ENCODE data around the gene UGT1A5. TPM values are rescaled to one million over a fixed set of nuclear protein-coding genes. Genes with fewer than 3 reads are reported as not detected.

Gene UGT1A5
- polyA plus RNA-seq, 2 donors = 0.01 to 2.9 TPM

- Histone ChIP-seq H3K36me3 (ENCODE audit: control insufficient read depth in 2 of 2, insufficient read depth in 2 of 2, low read length in 1 of 2) (no peaks in the 10 kb centered on the region), H3K27me3 (ENCODE audit: control insufficient read depth in 1 of 2, insufficient read depth in 2 of 2, low read length in 2 of 2) (no peaks in the 10 kb centered on the region), H3K4me1 (ENCODE audit: control insufficient read depth in 2 of 2, insufficient read depth in 2 of 2, low read length in 1 of 2) (peaks cover 1 to 2% of the 10 kb centered on the region in 2 donors), H3K27ac (ENCODE audit: low read depth in 2 of 2, low read length in 1 of 2) (no peak overlapping the region), H3K4me3 (ENCODE audit: low read depth in 1 of 2, low read length in 2 of 2) (no peak overlapping the region), H3K9me3 (ENCODE audit: control insufficient read depth in 2 of 2, insufficient read depth in 1 of 2, low read depth in 1 of 2, low read length in 1 of 2) (no peaks in the 10 kb centered on the region)
- 57 to 63% methylated on average over 7 of the region's 7 CpGs for WGBS, 2 donors
Observed at GRCh38 chr2:233756429-233757081, 43.8 kb downstream of the UGT1A5 start.

GRCh38 chr2:233758141-233758540, 45.4 kb downstream of the UGT1A5 start:
- no peak overlapping the region for H3K4me3 ChIP-seq (ENCODE audit: low read depth in 1 of 2, low read length in 2 of 2)
- H3K27ac ChIP-seq (ENCODE audit: low read depth in 2 of 2, low read length in 1 of 2) = no peak overlapping the region
- H3K4me1 ChIP-seq (ENCODE audit: control insufficient read depth in 2 of 2, insufficient read depth in 2 of 2, low read length in 1 of 2) = peaks cover 1 to 2% of the 10 kb centered on the region in 2 donors

DNA sequence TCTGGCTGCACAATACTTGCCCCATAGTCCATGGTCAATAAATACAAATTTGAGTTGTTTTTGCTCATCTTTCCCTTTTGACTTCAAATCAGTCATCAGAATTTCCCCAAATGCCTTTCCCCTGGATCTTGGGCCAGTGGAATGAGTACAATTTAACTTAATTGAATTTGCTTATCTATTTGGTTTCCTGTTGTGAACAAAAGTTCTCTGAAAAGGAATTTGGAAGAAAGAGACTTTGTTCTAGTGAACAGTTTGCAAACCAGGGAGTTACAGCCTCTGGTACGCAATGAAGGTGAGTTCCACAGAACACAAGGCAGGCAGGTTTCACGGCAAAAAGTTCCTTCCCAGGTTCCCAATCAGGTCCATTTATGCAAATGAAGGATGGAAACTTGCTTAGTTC, 46.1 kb downstream of the UGT1A5 start:
- 81 to 91% methylated on average over 2 of the region's 2 CpGs for WGBS, 2 donors
- no peak overlapping the region for H3K27ac ChIP-seq (ENCODE audit: low read depth in 2 of 2, low read length in 1 of 2)
- no peaks in the 10 kb centered on the region for H3K36me3 ChIP-seq (ENCODE audit: control insufficient read depth in 2 of 2, insufficient read depth in 2 of 2, low read length in 1 of 2)
- H3K27me3 ChIP-seq (ENCODE audit: control insufficient read depth in 1 of 2, insufficient read depth in 2 of 2, low read length in 2 of 2) = no peaks in the 10 kb centered on the region
- no peak overlapping the region for H3K4me3 ChIP-seq (ENCODE audit: low read depth in 1 of 2, low read length in 2 of 2)
- H3K4me1 ChIP-seq (ENCODE audit: control insufficient read depth in 2 of 2, insufficient read depth in 2 of 2, low read length in 1 of 2) = peaks cover 1 to 2% of the 10 kb centered on the region in 2 donors
- H3K9me3 ChIP-seq (ENCODE audit: control insufficient read depth in 2 of 2, insufficient read depth in 1 of 2, low read depth in 1 of 2, low read length in 1 of 2) = no peaks in the 10 kb centered on the region

More at GRCh38 chr2:233758141-233758540, 45.4 kb downstream of the UGT1A5 start:
- no peaks in the 10 kb centered on the region for H3K36me3 ChIP-seq (ENCODE audit: control insufficient read depth in 2 of 2, insufficient read depth in 2 of 2, low read length in 1 of 2)
- no peaks in the 10 kb centered on the region for H3K9me3 ChIP-seq (ENCODE audit: control insufficient read depth in 2 of 2, insufficient read depth in 1 of 2, low read depth in 1 of 2, low read length in 1 of 2)
- no peaks in the 10 kb centered on the region for H3K27me3 ChIP-seq (ENCODE audit: control insufficient read depth in 1 of 2, insufficient read depth in 2 of 2, low read length in 2 of 2)

GRCh38 chr2:233760043-233760442, 47.3 kb downstream of the UGT1A5 start, which contains the start of gene UGT1A1:
Gene UGT1A1 (plus strand): TSS chr2:233760270. CDS start chr2:233760288, 18 bp downstream.
- Histone ChIP-seq H3K27me3 (ENCODE audit: control insufficient read depth in 1 of 2, insufficient read depth in 2 of 2, low read length in 2 of 2) (no peaks in the 10 kb centered on the region), H3K9me3 (ENCODE audit: control insufficient read depth in 2 of 2, insufficient read depth in 1 of 2, low read depth in 1 of 2, low read length in 1 of 2) (no peaks in the 10 kb centered on the region), H3K27ac (ENCODE audit: low read depth in 2 of 2, low read length in 1 of 2) (peak within 1 kb of the TSS in 1 of 2 donors; percentile 13), H3K4me1 (ENCODE audit: control insufficient read depth in 2 of 2, insufficient read depth in 2 of 2, low read length in 1 of 2) (peaks cover 1 to 2% of the 10 kb centered on the region in 2 donors), H3K36me3 (ENCODE audit: control insufficient read depth in 2 of 2, insufficient read depth in 2 of 2, low read length in 1 of 2) (no peaks in the 10 kb centered on the region), H3K4me3 (ENCODE audit: low read depth in 1 of 2, low read length in 2 of 2) (no peak within 1 kb of the TSS)
- WGBS, 2 donors = 75 to 97% methylated on average over 6 of the region's 6 CpGs

DNA sequence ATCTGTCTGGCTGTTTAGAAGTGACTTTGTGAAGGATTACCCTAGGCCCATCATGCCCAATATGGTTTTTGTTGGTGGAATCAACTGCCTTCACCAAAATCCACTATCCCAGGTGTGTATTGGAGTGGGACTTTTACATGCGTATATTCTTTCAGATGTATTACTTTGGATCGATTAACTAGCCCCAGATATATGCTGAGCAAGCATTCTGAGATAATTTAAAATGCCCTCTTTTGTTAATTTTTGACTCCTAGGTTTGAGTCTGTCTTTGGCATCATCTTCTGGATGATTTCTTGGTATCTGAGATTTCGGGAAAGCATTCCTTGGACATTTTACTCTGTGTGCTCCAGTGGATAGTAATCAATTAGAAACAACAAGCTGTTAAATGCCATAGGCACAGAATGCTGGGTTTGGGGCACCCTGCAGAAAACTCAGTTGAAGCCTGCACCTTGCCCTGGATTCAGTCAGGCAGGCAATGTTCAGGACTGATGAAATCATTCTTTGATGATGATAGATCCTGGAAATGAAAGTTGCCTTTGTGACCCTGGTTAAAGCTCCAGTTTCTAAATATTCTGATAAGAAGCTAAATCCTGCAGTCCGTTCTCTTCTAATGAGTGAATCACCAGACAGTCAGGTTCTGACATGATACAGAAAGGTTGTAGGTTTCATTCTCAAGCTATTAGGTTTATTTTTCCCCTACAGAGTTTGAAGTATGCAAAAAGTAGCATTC, 48.5 kb downstream of the UGT1A5 start:
- H3K4me1 ChIP-seq (ENCODE audit: control insufficient read depth in 2 of 2, insufficient read depth in 2 of 2, low read length in 1 of 2) = peaks cover 1 to 2% of the 10 kb centered on the region in 2 donors
- 61 to 70% methylated on average over 4 of the region's 4 CpGs for whole genome bisulfite sequencing, 2 donors
- no peaks in the 10 kb centered on the region for H3K36me3 ChIP-seq (ENCODE audit: control insufficient read depth in 2 of 2, insufficient read depth in 2 of 2, low read length in 1 of 2)
- no peak overlapping the region for H3K27ac ChIP-seq (ENCODE audit: low read depth in 2 of 2, low read length in 1 of 2)
- no peaks in the 10 kb centered on the region for H3K9me3 ChIP-seq (ENCODE audit: control insufficient read depth in 2 of 2, insufficient read depth in 1 of 2, low read depth in 1 of 2, low read length in 1 of 2)
- H3K27me3 ChIP-seq (ENCODE audit: control insufficient read depth in 1 of 2, insufficient read depth in 2 of 2, low read length in 2 of 2) = no peaks in the 10 kb centered on the region
- H3K4me3 ChIP-seq (ENCODE audit: low read depth in 1 of 2, low read length in 2 of 2) = no peak overlapping the region

GRCh38 chr2:233764264-233764663, 51.6 kb downstream of the UGT1A5 start:
- 57 to 60% methylated on average over 7 of the region's 7 CpGs for WGBS, 2 donors
- no peak overlapping the region for H3K27ac ChIP-seq (ENCODE audit: low read depth in 2 of 2, low read length in 1 of 2)
- H3K27me3 ChIP-seq (ENCODE audit: control insufficient read depth in 1 of 2, insufficient read depth in 2 of 2, low read length in 2 of 2) = no peaks in the 10 kb centered on the region
- no peaks in the 10 kb centered on the region for H3K9me3 ChIP-seq (ENCODE audit: control insufficient read depth in 2 of 2, insufficient read depth in 1 of 2, low read depth in 1 of 2, low read length in 1 of 2)
- peaks cover 1 to 2% of the 10 kb centered on the region in 2 donors for H3K4me1 ChIP-seq (ENCODE audit: control insufficient read depth in 2 of 2, insufficient read depth in 2 of 2, low read length in 1 of 2)
- H3K36me3 ChIP-seq (ENCODE audit: control insufficient read depth in 2 of 2, insufficient read depth in 2 of 2, low read length in 1 of 2) = peaks cover 0 to 2% of the 10 kb centered on the region in 2 donors
- no peak overlapping the region for H3K4me3 ChIP-seq (ENCODE audit: low read depth in 1 of 2, low read length in 2 of 2)

GRCh38 chr2:233764761-233765160, 52.1 kb downstream of the UGT1A5 start:
- Histone ChIP-seq H3K27ac (ENCODE audit: low read depth in 2 of 2, low read length in 1 of 2) (no peak overlapping the region), H3K36me3 (ENCODE audit: control insufficient read depth in 2 of 2, insufficient read depth in 2 of 2, low read length in 1 of 2) (peaks cover 0 to 5% of the 10 kb centered on the region in 2 donors), H3K4me3 (ENCODE audit: low read depth in 1 of 2, low read length in 2 of 2) (no peak overlapping the region), H3K9me3 (ENCODE audit: control insufficient read depth in 2 of 2, insufficient read depth in 1 of 2, low read depth in 1 of 2, low read length in 1 of 2) (no peaks in the 10 kb centered on the region), H3K4me1 (ENCODE audit: control insufficient read depth in 2 of 2, insufficient read depth in 2 of 2, low read length in 1 of 2) (peaks cover 1 to 2% of the 10 kb centered on the region in 2 donors), H3K27me3 (ENCODE audit: control insufficient read depth in 1 of 2, insufficient read depth in 2 of 2, low read length in 2 of 2) (no peaks in the 10 kb centered on the region)
- WGBS, 2 donors = 58 to 68% methylated on average over 3 of the region's 3 CpGs

GRCh38 chr2:233766416-233766815, 53.7 kb downstream of the UGT1A5 start:
- no peaks in the 10 kb centered on the region for H3K9me3 ChIP-seq (ENCODE audit: control insufficient read depth in 2 of 2, insufficient read depth in 1 of 2, low read depth in 1 of 2, low read length in 1 of 2)
- 73 to 77% methylated on average over 4 of the region's 4 CpGs for WGBS, 2 donors
- peaks cover 0 to 5% of the 10 kb centered on the region in 2 donors for H3K36me3 ChIP-seq (ENCODE audit: control insufficient read depth in 2 of 2, insufficient read depth in 2 of 2, low read length in 1 of 2)
- no peaks in the 10 kb centered on the region for H3K4me1 ChIP-seq (ENCODE audit: control insufficient read depth in 2 of 2, insufficient read depth in 2 of 2, low read length in 1 of 2)
- no peak overlapping the region for H3K27ac ChIP-seq (ENCODE audit: low read depth in 2 of 2, low read length in 1 of 2)
- H3K4me3 ChIP-seq (ENCODE audit: low read depth in 1 of 2, low read length in 2 of 2) = no peak overlapping the region
- no peaks in the 10 kb centered on the region for H3K27me3 ChIP-seq (ENCODE audit: control insufficient read depth in 1 of 2, insufficient read depth in 2 of 2, low read length in 2 of 2)

DNA sequence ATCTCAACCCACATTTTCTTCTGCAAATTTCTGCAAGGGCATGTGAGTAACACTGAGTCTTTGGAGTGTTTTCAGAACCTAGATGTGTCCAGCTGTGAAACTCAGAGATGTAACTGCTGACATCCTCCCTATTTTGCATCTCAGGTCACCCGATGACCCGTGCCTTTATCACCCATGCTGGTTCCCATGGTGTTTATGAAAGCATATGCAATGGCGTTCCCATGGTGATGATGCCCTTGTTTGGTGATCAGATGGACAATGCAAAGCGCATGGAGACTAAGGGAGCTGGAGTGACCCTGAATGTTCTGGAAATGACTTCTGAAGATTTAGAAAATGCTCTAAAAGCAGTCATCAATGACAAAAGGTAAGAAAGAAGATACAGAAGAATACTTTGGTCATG, 55.4 kb downstream of the UGT1A5 start:
- H3K27me3 ChIP-seq (ENCODE audit: control insufficient read depth in 1 of 2, insufficient read depth in 2 of 2, low read length in 2 of 2) = no peaks in the 10 kb centered on the region
- peaks cover 0 to 9% of the 10 kb centered on the region in 2 donors for H3K36me3 ChIP-seq (ENCODE audit: control insufficient read depth in 2 of 2, insufficient read depth in 2 of 2, low read length in 1 of 2)
- H3K27ac ChIP-seq (ENCODE audit: low read depth in 2 of 2, low read length in 1 of 2) = no peak overlapping the region
- no peaks in the 10 kb centered on the region for H3K9me3 ChIP-seq (ENCODE audit: control insufficient read depth in 2 of 2, insufficient read depth in 1 of 2, low read depth in 1 of 2, low read length in 1 of 2)
- H3K4me1 ChIP-seq (ENCODE audit: control insufficient read depth in 2 of 2, insufficient read depth in 2 of 2, low read length in 1 of 2) = no peaks in the 10 kb centered on the region
- 75 to 87% methylated on average over 4 of the region's 4 CpGs for WGBS, 2 donors
- no peak overlapping the region for H3K4me3 ChIP-seq (ENCODE audit: low read depth in 1 of 2, low read length in 2 of 2)

Data from esophagus (tissue), 2 donors.